ENCODE results near the gene CRPPA.

CRPPA gene

DNA sequence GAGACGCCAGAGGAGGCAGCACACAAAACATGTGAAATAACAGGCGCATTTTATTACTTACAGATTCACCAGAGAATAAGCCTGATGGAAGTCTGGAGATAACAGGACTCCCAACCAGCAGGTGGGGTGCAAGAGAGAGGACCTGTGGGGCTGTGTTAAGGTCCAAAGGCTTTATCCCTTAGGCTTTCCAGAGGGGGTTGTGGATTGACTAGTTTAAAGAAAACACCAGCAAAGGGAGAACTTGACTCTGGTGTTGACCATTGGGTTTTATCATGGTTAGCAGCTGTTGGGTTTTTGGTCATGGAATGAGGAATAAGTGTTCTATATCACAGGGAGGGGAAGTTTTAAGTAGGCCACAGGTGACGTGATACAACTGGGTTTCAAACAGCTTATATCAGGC lies 1.6 kb upstream of the CRPPA start:
- Histone ChIP-seq H3K4me3 (ENCODE audit: low read depth, low read length) (no peak overlapping the region), H3K36me3 (ENCODE audit: insufficient read depth, low read length) (no peaks in the 10 kb centered on the region), H2AFZ (ENCODE audit: low read length, unreplicated experiment) (no peak overlapping the region), H3K4me1 (ENCODE audit: control insufficient read depth, insufficient read depth, low read length, unreplicated experiment) (peaks cover 13% of the 10 kb centered on the region), H3K27ac (ENCODE audit: low read depth, low read length) (no peak overlapping the region), H3K27me3 (ENCODE audit: insufficient read depth, low read length) (no peaks in the 10 kb centered on the region), H3K79me2 (ENCODE audit: control insufficient read depth, insufficient read depth, low read length, unreplicated experiment) (no peaks in the 10 kb centered on the region)

DNA sequence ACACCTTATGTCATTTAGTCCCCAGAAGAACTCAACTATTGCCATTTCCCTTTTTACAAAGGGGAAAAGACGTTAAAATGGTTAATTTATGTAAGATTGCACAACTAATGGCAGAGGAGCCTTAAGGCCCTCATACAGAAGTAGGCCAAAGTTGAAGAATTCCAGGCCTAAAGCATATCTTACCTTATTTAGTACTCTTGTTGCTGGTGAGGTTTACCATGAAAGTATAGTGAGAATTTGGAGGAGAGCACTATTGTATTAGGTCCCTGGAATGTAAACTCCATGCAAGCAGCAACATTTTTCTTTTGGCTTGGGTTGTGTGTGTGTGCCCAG lies 731 bp upstream of the CRPPA start:
- H3K27ac ChIP-seq (ENCODE audit: low read depth, low read length) = peak overlapping the region; percentile 90; the same call in 1 of the 2 replicates
- H3K4me3 ChIP-seq (ENCODE audit: low read depth, low read length) = peak overlapping the region; percentile 88

DNA sequence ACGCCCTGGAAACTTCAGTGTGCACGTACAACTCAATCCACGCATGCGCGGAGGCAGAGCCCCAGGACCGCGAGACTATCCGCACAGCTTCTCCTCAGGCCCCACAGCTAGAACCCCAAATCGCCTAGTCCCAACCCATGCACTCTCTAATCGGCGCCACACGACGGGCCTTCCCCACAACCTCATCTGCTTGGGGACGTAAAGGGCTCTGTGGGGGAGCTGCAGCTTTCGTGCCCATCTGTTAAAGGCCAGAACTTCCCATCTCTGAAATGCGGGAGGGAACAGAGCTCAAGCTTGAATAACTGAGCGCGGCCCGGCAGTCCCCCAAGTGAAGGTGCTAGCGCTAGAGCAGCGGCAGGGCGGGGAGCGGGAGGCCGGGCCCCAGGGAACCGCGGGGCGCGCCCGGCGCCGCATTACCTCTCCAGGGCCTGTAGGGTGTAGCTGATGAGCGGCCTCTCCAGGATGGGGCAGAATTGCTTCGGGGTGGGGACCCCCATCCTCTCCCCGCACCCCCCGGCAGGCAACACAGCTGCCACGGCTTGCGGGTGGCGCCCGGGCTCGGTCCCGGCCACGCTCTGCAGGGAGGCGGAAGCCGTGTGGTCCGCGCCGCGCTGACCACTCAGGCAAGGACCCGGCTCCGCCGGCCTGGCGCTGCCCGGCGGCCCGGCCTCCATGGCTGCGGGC lies 547 bp downstream of the CRPPA start:
- peak overlapping the region; percentile 88 for H3K4me3 ChIP-seq (ENCODE audit: low read depth, low read length)
- peak overlapping the region; percentile 90 for H3K27ac ChIP-seq (ENCODE audit: low read depth, low read length)
- peak overlapping the region; percentile 96 for H2AFZ ChIP-seq (ENCODE audit: low read length, unreplicated experiment)
- no peaks in the 10 kb centered on the region for H3K27me3 ChIP-seq (ENCODE audit: insufficient read depth, low read length)
- no peaks in the 10 kb centered on the region for H3K36me3 ChIP-seq (ENCODE audit: insufficient read depth, low read length)
- H3K4me1 ChIP-seq (ENCODE audit: control insufficient read depth, insufficient read depth, low read length, unreplicated experiment) = peaks cover 27% of the 10 kb centered on the region
- no peaks in the 10 kb centered on the region for H3K79me2 ChIP-seq (ENCODE audit: control insufficient read depth, insufficient read depth, low read length, unreplicated experiment)

More for the DNA sequence above, 731 bp upstream of the CRPPA start:
- Histone ChIP-seq H3K4me1 (ENCODE audit: control insufficient read depth, insufficient read depth, low read length, unreplicated experiment) (peaks cover 17% of the 10 kb centered on the region), H2AFZ (ENCODE audit: low read length, unreplicated experiment) (peak overlapping the region; percentile 1), H3K79me2 (ENCODE audit: control insufficient read depth, insufficient read depth, low read length, unreplicated experiment) (no peaks in the 10 kb centered on the region), H3K27me3 (ENCODE audit: insufficient read depth, low read length) (no peaks in the 10 kb centered on the region), H3K36me3 (ENCODE audit: insufficient read depth, low read length) (no peaks in the 10 kb centered on the region)

DNA sequence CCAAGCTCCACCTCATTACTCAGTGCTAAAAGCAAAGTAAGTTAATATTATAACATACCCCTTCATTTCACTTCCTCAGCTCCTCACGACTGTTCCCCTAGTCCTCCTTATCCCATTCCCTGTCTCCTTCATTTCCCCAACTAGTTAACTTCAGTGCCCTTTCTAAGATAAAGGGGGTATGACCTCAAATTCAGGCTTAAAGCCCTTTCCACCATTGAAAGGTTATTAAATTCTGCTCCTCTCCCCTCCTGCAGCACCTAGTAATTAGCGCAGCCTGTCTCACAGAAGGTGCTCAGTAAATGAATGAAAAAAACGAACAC lies 1.0 kb downstream of the CRPPA start:
- Histone ChIP-seq H3K4me1 (ENCODE audit: control insufficient read depth, insufficient read depth, low read length, unreplicated experiment) (peaks cover 27% of the 10 kb centered on the region), H3K27me3 (ENCODE audit: insufficient read depth, low read length) (no peaks in the 10 kb centered on the region), H3K36me3 (ENCODE audit: insufficient read depth, low read length) (no peaks in the 10 kb centered on the region), H3K27ac (ENCODE audit: low read depth, low read length) (peak overlapping the region; percentile 90), H3K79me2 (ENCODE audit: control insufficient read depth, insufficient read depth, low read length, unreplicated experiment) (no peaks in the 10 kb centered on the region), H3K4me3 (ENCODE audit: low read depth, low read length) (peak overlapping the region; percentile 88), H2AFZ (ENCODE audit: low read length, unreplicated experiment) (peak overlapping the region; percentile 96)

DNA sequence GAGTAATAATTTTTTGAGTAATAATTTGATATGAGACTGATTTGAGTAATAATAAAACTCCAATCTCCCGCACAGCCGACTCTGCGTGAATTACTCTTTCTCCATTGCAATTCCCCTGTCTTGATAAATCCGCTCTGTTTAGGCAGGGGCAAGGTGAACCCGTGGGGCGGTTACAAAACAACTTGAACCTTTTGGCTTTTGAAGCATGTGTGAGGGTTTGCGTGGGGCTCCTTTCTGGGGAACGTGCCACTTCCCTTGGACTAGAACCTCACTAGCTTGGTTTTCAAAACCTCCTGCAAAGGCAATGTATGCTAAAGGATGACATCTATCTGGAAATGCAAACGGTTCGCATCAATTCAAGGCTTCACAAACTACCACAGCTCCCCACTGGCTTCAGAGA lies 1.5 kb downstream of the CRPPA start:
- H2AFZ ChIP-seq (ENCODE audit: low read length, unreplicated experiment) = peak overlapping the region; percentile 96
- H3K4me3 ChIP-seq (ENCODE audit: low read depth, low read length) = peak overlapping the region; percentile 88
- no peaks in the 10 kb centered on the region for H3K79me2 ChIP-seq (ENCODE audit: control insufficient read depth, insufficient read depth, low read length, unreplicated experiment)
- H3K27ac ChIP-seq (ENCODE audit: low read depth, low read length) = peak overlapping the region; percentile 90
- no peaks in the 10 kb centered on the region for H3K36me3 ChIP-seq (ENCODE audit: insufficient read depth, low read length)
- H3K27me3 ChIP-seq (ENCODE audit: insufficient read depth, low read length) = no peaks in the 10 kb centered on the region
- peaks cover 27% of the 10 kb centered on the region for H3K4me1 ChIP-seq (ENCODE audit: control insufficient read depth, insufficient read depth, low read length, unreplicated experiment)

DNA sequence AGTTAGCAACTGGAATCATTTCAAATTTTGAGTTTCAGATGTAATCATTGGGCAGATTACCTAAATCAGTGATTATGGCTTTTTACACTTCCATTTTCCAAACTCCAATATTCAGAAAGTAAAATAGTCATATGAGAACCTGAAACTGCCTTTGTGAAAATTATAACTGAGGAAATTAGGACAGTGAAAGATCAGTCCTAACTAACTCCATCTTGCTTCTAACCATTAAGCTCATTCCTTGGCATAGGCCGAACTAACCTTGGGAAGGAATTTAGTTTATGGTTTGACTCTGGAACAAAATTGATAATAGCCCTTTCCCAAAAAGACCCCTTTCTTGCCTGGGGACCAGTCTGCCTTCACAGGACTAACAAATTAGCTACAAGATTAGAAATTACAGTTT lies 2.2 kb downstream of the CRPPA start:
- Histone ChIP-seq H3K4me3 (ENCODE audit: low read depth, low read length) (no peak overlapping the region), H3K4me1 (ENCODE audit: control insufficient read depth, insufficient read depth, low read length, unreplicated experiment) (peaks cover 27% of the 10 kb centered on the region), H3K79me2 (ENCODE audit: control insufficient read depth, insufficient read depth, low read length, unreplicated experiment) (no peaks in the 10 kb centered on the region), H3K36me3 (ENCODE audit: insufficient read depth, low read length) (no peaks in the 10 kb centered on the region), H2AFZ (ENCODE audit: low read length, unreplicated experiment) (no peak overlapping the region), H3K27me3 (ENCODE audit: insufficient read depth, low read length) (no peaks in the 10 kb centered on the region), H3K27ac (ENCODE audit: low read depth, low read length) (no peak overlapping the region)

DNA sequence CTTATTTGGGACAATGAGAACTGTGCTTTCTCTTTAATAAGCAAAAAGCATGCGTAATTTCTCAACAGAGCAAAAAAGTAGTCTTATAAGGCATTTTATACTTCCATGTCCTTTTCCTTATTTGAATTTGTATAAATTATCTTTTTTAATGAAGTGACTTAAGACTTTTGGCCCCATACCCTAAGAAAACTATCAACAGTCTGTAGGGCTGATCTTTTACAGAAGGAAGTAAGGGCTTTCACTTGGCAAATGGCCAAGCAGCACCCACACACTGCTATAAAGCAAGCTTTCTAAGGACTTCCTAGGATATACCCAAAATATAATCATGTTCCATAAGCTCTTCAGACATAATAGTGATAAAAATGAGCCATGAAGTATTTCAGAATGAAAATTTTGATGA lies 3.4 kb downstream of the CRPPA start:
- no peaks in the 10 kb centered on the region for H3K36me3 ChIP-seq (ENCODE audit: insufficient read depth, low read length)
- no peaks in the 10 kb centered on the region for H3K27me3 ChIP-seq (ENCODE audit: insufficient read depth, low read length)
- peaks cover 31% of the 10 kb centered on the region for H3K4me1 ChIP-seq (ENCODE audit: control insufficient read depth, insufficient read depth, low read length, unreplicated experiment)
- H3K4me3 ChIP-seq (ENCODE audit: low read depth, low read length) = no peak overlapping the region
- H2AFZ ChIP-seq (ENCODE audit: low read length, unreplicated experiment) = no peak overlapping the region
- H3K79me2 ChIP-seq (ENCODE audit: control insufficient read depth, insufficient read depth, low read length, unreplicated experiment) = no peaks in the 10 kb centered on the region
- H3K27ac ChIP-seq (ENCODE audit: low read depth, low read length) = no peak overlapping the region

DNA sequence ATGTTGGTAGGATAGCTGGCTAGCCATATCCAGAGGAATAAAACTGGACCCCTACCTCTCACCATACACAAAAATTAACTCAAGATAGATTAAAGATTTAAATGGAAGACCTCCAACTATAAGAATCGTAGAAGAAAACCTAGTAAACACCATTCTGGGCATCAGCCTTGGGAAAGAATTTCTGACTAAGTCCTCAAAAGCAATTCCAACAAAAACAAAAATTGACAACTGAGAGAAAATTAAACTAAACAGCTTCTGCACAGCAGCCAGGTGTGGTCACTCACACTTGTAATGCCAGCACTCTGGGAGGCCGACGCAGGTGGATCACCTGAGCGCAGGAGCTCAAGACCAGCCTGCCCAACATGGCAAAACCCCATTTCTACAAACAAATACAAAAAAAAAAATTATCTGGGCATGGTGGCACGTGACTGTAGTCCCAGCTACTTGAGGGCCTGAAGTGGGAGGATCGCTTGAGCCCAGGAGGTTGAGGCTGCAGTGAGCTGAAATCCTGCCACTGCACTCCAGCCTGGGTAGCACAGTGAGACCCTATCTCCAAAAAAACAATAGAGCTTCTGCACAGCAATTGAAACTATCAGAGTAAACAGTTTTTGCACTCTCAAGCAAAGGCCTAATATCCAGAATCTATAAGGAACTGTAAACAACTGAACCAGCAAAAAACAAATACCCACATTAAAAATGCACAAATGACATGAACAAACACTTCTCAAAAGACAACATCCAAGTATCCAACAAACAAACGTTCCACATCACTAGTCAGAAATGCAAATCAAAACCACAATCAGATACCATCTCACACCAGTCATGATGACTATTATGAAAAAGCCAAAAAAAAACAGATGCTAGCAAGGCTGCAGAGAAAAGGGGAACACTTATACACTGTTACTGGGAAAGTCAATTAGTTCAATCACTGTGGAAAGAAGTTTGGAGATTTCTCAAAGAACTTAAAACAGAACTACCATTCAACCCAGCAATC lies 4.8 kb downstream of the CRPPA start:
- H3K4me3 ChIP-seq (ENCODE audit: low read depth, low read length) = no peak overlapping the region
- H3K4me1 ChIP-seq (ENCODE audit: control insufficient read depth, insufficient read depth, low read length, unreplicated experiment) = peaks cover 30% of the 10 kb centered on the region
- H3K36me3 ChIP-seq (ENCODE audit: insufficient read depth, low read length) = no peaks in the 10 kb centered on the region
- no peaks in the 10 kb centered on the region for H3K79me2 ChIP-seq (ENCODE audit: control insufficient read depth, insufficient read depth, low read length, unreplicated experiment)
- H2AFZ ChIP-seq (ENCODE audit: low read length, unreplicated experiment) = no peak overlapping the region
- no peaks in the 10 kb centered on the region for H3K27me3 ChIP-seq (ENCODE audit: insufficient read depth, low read length)
- H3K27ac ChIP-seq (ENCODE audit: low read depth, low read length) = peak overlapping the region; percentile 52; the same call in 1 of the 2 replicates

DNA sequence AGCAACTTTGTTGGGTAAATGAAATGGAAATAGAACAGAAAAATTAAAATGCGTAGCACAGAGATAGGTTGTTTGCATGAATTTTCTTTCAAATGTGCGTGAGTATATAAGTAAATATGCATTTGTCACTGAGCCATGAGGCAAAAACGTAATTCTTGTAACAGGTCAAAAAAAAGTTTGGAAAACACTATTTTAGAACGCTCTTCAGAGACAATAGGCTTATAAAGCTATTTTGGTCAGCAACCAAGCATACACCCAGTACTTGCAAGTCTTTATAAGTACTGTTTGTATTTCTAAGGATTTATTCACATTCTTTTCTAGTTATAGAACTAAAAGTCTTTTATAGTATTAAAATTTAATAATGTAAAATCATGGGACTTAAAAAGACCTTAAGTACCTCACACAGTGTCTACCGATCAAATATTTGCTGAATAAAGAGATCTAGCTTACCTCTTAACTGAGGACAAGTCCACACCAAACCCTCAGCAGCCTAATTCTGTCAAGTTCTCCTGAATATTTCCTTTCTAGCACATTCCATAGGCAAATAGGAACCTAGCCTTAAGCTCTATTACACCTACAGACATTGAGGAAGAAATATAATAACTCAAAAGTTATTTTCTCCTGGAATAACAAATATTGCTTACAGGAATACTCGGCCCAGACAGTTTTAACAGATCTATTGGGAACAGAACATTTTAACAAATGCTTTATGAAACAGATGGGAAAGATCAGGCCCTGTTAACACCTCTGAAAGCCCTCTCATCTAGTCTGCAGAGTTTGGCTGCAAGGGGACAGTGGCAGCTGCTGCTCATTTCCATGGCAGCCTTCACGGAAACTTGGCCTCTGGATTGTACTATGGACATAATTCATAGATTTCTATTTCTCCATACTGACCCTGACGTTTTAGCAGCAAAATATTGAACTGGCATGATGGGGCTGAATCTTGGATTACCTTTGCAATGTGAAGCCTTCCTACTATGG lies 8.8 kb downstream of the CRPPA start:
- H3K27ac ChIP-seq (ENCODE audit: low read depth, low read length) = no peak overlapping the region
- no peak overlapping the region for H3K4me3 ChIP-seq (ENCODE audit: low read depth, low read length)
- no peaks in the 10 kb centered on the region for H3K27me3 ChIP-seq (ENCODE audit: insufficient read depth, low read length)
- H3K79me2 ChIP-seq (ENCODE audit: control insufficient read depth, insufficient read depth, low read length, unreplicated experiment) = no peaks in the 10 kb centered on the region
- H3K36me3 ChIP-seq (ENCODE audit: insufficient read depth, low read length) = no peaks in the 10 kb centered on the region
- peaks cover 31% of the 10 kb centered on the region for H3K4me1 ChIP-seq (ENCODE audit: control insufficient read depth, insufficient read depth, low read length, unreplicated experiment)
- no peak overlapping the region for H2AFZ ChIP-seq (ENCODE audit: low read length, unreplicated experiment)

DNA sequence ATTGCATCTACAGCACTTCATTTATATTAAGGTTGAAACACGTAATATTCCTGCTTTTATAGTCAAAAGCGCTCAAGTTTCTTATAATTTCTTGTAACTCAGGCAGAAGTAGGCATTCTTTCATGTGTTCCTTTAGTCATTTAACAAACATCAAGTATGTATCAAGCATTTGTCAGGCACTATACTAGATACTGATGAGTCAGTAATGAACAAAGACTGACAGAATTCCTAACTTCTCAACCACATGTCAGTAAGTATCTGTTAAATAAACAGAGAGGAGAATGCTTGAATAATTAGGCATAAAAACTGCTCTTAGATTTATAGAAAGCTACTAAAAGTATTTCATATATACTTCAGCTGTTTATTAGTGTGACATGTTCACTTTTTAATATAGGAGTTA lies 9.9 kb downstream of the CRPPA start:
- H3K4me1 ChIP-seq (ENCODE audit: control insufficient read depth, insufficient read depth, low read length, unreplicated experiment) = peaks cover 21% of the 10 kb centered on the region
- H3K4me3 ChIP-seq (ENCODE audit: low read depth, low read length) = no peak overlapping the region
- H3K36me3 ChIP-seq (ENCODE audit: insufficient read depth, low read length) = no peaks in the 10 kb centered on the region
- peak overlapping the region; percentile 18 for H2AFZ ChIP-seq (ENCODE audit: low read length, unreplicated experiment)
- H3K27me3 ChIP-seq (ENCODE audit: insufficient read depth, low read length) = no peaks in the 10 kb centered on the region
- H3K27ac ChIP-seq (ENCODE audit: low read depth, low read length) = no peak overlapping the region
- H3K79me2 ChIP-seq (ENCODE audit: control insufficient read depth, insufficient read depth, low read length, unreplicated experiment) = no peaks in the 10 kb centered on the region
